GM19395 (cell line): ENCODE results near the gene MYOCD.

ENCODE experiments used
- ATAC-seq: cut with Tn5 transposase; IDR thresholded peaks from one replicate; pipeline ENCODE4 v1.9.1; 2021; ENCODE audit warnings: mild to moderate bottlenecking, moderate library complexity; ENCODE audit not compliant: unreplicated experiment

Gene MYOCD

DNA sequence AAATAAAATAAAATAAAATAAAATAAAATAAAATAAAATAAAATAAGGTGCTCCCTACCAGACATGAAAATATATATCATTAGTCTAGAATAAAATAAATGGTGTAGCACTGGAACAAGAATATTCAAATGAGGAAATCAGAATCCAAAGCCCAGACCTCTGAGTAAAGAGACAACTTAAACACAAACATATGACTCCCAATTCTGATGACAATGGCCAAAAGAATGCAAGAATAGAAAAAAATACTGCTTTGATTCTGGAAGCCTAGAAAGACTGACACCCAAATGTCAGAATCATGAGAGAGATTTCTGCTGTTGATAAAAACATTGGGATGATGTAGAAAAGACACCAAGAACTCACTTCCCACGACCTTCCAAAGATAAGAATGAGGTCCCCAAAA, 27.9 kb downstream of the MYOCD start:
- ATAC-seq, result no peak

- ATAC-seq, result no peak
Measured at GRCh38 chr17:12706070-12706469, 40.4 kb downstream of the MYOCD start.

GRCh38 chr17:12709063-12709462, 43.4 kb downstream of the MYOCD start:
- no peak for ATAC-seq

DNA sequence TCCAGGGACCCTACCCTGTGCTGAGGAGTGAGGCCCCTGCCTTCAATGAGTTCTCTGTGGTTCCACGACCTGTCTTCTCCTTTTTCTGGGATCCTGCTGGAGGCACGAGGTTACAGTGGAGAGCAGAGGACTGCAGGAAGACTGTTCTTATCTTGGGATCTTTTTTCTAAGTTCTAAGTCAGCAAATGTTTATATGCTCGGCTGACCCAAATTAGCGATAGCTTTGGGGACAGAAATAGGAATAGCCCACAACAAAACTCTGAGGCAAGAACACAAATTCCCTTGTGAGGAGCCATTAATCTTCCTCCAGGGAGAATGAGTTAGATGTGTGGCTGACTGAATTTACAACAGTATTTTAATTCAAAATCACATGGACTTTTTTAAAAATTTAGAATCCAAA, 46.7 kb downstream of the MYOCD start:
- no peak for ATAC-seq

GRCh38 chr17:12712941-12713340, 47.3 kb downstream of the MYOCD start:
- no peak for ATAC-seq

- ATAC-seq, result no peak
Measured at GRCh38 chr17:12719948-12720347, 54.3 kb downstream of the MYOCD start.

DNA sequence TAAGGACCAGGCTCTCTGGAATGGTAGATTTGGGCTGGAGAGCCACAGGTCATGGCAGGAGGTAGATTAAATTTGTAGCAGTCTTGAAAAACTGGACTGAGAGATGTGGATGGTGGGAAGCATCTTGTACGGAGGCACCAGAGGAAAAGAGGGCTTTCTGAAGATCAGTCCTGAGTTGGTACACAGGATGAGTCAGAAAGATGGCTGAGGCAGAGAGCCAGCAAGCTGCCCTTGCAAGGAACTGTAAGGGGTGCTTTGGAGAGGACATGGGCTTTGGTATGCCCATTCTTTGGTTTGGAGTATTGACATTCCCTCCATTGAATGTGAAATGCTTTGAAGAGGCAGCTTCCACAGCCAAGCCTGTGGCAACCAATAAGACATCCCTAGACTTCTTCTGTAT, 55.9 kb downstream of the MYOCD start:
- no peak for ATAC-seq

GRCh38 chr17:12722282-12722681, 56.6 kb downstream of the MYOCD start:
- ATAC-seq, result no peak

DNA sequence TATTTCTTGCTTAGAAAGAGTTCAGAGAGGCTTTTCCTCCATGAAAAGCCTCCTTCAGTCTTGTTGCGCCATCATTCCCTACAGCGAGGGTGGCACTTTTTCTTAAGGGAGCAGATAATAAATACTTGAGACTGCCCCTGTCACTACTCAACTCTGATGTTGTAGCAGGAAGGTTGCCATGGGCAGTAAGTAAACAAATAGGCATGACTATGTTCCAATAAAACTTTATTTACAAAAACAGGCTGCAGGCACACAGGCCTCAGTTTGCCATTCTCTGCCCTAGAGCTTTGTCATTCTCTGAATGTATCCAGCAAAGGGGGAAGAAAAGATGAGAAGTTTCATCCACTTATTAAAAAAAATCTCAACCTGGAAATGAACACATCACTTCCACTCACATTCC, 60.4 kb downstream of the MYOCD start:
- ATAC-seq, result no peak

DNA sequence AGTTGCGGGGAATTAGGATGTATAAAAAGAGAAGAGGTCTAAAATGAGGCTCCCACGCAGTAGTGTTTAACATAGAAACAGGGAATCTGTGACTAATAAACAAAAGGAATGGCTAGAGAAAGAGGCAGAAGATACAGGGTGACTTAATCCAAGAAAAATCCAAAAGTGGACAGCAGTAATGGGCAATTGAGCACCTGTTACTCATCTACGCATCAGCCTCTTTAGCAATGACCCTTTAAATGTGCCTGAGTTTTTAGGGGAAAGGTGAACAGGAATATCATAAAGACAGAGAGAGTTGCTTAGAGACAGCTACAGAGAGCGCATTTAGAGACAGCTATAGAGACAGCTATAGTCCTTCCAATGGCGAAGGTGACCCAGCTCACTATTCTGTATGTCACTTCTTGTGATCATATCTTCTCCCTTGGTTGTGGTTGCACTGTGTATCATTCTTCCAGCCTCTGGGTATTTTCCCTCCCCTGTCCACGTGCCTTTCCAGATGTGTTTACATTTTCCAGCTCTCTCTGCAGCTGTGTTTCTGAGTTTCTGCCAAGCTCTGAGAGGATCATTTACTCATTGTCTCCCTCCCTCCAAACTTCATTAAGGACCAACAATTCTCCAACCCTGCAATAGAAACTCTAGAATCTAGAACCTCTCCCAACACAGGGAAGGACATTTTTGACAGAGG, 61.5 kb downstream of the MYOCD start:
- no peak for ATAC-seq

GRCh38 chr17:12727881-12728280, 62.2 kb downstream of the MYOCD start:
- no peak for ATAC-seq

DNA sequence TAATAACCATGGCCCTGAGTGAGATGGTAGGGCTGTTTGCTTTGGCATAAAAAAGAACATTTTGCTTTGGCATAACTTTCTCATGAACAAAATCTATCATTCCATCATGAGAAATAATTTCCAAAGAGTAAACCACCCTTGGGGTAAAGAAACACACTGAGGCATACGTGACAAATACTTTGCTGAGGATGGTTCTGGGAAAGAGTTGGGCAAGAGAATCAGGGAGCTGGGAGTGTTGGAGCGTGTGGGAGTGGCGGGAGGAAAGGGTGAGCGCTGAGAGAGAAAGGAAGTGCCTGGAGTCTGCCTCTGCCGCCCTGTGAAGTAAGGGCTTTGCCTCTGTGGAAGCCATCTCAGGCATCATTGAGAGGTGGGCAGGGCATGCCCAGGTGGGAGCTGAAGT, 63.4 kb downstream of the MYOCD start:
- no peak for ATAC-seq

DNA sequence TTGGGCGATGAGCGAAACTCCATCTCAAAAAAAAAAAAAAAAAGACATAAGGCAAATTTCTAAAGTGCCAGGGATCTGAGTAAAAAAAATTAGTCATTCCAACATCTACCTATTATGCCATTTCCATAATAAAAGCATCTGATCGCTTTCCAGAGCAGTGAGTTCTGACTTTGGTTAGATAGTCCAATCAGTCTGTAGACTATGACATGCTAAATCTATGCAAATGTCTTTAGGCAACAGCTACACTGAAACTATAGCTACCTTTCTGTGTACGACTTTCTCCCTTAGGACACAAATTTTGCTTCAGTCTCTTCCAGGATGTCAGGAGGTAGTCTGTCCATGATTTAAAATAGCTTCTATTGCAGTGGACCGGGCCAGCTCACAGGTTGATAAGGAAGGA, 64.7 kb downstream of the MYOCD start:
- no peak for ATAC-seq

- no peak for ATAC-seq
Measured at GRCh38 chr17:12730931-12731521, 65.3 kb downstream of the MYOCD start.

- no peak for ATAC-seq
Measured at GRCh38 chr17:12731839-12732238, 66.1 kb downstream of the MYOCD start.

- no peak for ATAC-seq
Measured at GRCh38 chr17:12732366-12732765, 66.7 kb downstream of the MYOCD start.

GRCh38 chr17:12734926-12735325, 69.2 kb downstream of the MYOCD start:
- ATAC-seq, result no peak

DNA sequence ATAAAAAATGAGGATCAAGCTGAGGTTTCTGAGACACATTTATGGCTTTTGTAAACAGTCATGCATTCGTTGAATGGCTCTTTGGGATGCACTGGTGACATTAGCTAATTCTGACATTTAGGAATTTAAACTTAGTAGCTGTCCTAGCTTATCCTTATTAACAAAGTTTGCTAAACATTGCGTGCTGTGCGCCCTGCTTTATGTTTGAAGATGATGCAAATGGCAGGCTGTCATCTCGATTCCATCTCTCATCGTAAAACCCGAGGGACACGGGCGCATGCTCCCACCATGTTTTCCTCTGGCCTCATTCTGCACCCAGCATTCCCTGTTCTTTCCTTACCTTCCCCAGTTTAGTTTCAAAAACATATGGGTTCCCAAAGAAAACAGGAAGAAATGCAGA, 69.8 kb downstream of the MYOCD start:
- ATAC-seq, result no peak

DNA sequence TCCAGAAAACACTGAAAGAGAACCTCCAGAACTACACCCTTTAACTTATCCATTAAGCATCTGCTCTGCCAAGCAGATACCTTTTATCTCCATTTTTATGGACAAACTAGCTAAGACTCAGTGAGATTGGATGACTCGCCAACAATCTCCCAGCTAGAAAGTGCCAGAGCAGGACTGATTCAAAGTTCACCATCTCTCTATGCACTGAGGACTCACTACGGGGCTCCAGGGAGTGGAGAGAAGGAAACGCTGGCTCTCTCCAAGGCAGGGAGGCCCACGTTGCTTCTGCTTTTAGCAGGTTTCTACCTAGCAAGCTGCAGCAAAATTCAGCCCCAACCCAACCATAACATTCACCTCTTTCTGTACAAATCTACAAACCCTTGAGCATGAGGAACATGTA, 70.8 kb downstream of the MYOCD start:
- no peak for ATAC-seq

DNA sequence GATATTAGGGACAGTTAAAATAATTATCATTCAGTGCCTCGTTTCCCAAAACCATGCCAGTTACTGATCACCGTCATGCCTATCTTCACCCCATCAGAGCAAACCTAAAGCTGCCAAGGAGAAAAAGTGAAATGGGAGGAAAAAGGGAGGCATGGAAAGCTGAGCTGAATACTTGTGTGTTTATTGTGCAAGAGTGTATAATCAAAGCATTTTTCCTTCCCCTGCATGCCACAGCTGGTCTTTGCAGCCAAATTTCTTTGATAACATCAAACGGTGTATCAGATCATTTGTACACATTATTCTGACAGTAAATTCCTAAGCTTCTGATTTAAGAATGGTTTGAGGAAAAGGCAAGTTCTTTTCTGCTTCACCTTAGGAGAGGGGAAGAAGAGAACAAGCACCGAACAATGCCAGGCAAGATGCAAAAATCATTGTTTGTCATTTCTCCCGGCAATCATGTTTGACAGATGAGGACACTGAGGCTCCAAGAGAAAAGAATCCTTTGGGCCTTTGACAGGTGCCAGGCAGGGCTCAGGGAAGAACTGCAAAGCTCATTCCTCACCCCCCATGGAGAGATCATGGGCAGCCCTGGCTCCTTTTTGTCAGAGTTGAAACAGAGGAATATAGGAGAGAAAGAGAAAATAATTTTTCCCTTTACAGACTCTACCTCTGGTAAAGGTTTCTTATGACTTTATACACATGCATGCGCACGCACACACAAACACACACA, 72.2 kb downstream of the MYOCD start:
- ATAC-seq, result no peak

DNA sequence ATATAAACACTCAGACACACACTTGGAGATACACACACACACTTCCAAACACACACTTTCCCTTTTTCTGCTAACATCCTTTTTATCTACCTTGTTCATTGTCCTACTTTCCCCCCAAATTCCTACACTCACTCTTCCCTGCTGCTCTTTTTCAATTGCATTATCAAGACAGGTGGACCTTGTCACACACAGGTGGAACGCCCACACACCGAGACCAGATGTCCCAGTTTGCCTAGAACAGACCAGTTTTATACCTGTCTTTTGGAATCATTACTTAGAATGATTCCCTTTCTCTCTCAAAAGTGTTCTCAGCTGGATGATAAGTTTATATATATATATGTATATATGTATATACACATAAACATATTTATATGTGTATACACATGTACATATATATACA, 72.9 kb downstream of the MYOCD start:
- no peak for ATAC-seq

GRCh38 chr17:12739500-12739899, 73.8 kb downstream of the MYOCD start:
- ATAC-seq, result no peak
